Measurements from ENCODE around the gene RPAP2. TPM values are rescaled to one million over a fixed set of nuclear protein-coding genes. Genes with fewer than 3 reads are reported as not detected.

RPAP2 gene
- total RNA-seq, 1 experiment from 2014 or later = 21.6 TPM

DNA sequence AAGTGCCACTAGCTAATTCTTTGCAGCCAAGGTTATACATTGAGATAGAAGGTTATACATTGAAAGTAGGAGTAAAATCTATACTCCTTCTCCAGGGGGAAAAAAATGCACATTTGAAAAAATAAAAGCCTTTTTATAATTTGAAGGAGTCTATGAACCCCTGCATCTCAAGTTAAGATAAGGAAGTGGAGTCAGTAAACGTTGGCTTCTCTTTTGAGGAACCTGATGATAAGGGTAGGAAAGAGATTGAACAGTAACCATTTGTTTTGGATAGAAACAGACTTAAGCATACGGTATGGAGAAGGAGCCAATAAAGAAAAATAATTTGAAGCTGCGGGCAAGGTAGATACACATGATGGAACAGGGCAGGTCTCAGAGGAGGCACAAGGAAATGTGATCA lies 64.1 kb downstream of the RPAP2 start:
- Mint-ChIP-seq H3K4me1 (ENCODE audit: low read depth, unreplicated experiment) (peaks cover 8% of the 10 kb centered on the region), H3K27ac (ENCODE audit: unreplicated experiment) (no peak overlapping the region), H3K9me3 (ENCODE audit: low read depth, unreplicated experiment) (no peaks in the 10 kb centered on the region), H3K36me3 (ENCODE audit: insufficient read depth, unreplicated experiment) (peaks cover 10% of the 10 kb centered on the region), H3K4me3 (ENCODE audit: low read depth, unreplicated experiment) (no peak overlapping the region), H3K27me3 (ENCODE audit: unreplicated experiment) (no peaks in the 10 kb centered on the region)
- TF ChIP-seq, protein P1, sequence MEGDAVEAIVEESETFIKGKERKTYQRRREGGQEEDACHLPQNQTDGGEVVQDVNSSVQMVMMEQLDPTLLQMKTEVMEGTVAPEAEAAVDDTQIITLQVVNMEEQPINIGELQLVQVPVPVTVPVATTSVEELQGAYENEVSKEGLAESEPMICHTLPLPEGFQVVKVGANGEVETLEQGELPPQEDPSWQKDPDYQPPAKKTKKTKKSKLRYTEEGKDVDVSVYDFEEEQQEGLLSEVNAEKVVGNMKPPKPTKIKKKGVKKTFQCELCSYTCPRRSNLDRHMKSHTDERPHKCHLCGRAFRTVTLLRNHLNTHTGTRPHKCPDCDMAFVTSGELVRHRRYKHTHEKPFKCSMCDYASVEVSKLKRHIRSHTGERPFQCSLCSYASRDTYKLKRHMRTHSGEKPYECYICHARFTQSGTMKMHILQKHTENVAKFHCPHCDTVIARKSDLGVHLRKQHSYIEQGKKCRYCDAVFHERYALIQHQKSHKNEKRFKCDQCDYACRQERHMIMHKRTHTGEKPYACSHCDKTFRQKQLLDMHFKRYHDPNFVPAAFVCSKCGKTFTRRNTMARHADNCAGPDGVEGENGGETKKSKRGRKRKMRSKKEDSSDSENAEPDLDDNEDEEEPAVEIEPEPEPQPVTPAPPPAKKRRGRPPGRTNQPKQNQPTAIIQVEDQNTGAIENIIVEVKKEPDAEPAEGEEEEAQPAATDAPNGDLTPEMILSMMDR (IDR thresholded peaks at IDR 0.05; ENCODE audit: unreplicated experiment) = no peak
- intact Hi-C loops (cut with micrococcal nuclease; ENCODE audit: unreplicated experiment) = no loop called here
- DNase-seq = no peak
- CTCF ChIA-PET = no interaction called here
- no TSS peak for BruUV-seq (replicated peaks)

DNA sequence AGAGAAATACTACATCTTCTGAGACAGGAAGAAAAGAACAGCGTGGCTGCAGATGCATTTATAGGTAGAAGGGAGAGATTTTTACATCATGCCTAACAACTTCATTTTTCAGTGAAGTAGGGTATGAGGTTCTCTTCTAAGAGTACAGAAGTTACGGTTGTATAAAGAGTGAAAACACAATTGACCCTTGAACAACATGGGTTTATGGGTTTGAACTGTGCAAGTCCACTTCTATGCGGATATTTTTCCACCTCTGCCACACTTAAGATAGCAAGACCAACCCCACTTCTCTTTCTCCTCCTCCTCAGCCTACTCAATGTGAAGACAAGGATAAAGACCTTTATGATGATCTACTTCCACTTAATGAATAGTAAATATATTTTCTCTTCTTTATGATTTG lies 64.5 kb downstream of the RPAP2 start:
- Mint-ChIP-seq H3K27me3 (ENCODE audit: unreplicated experiment) (no peaks in the 10 kb centered on the region), H3K27ac (ENCODE audit: unreplicated experiment) (no peak overlapping the region), H3K36me3 (ENCODE audit: insufficient read depth, unreplicated experiment) (peaks cover 10% of the 10 kb centered on the region), H3K4me3 (ENCODE audit: low read depth, unreplicated experiment) (no peak overlapping the region), H3K9me3 (ENCODE audit: low read depth, unreplicated experiment) (no peaks in the 10 kb centered on the region), H3K4me1 (ENCODE audit: low read depth, unreplicated experiment) (peaks cover 8% of the 10 kb centered on the region)
- no TSS peak for BruUV-seq (replicated peaks)
- CTCF ChIA-PET = no interaction called here
- intact Hi-C loops (cut with micrococcal nuclease; ENCODE audit: unreplicated experiment) = no loop called here
- DNase-seq = no peak
- TF ChIP-seq, protein P1 (IDR thresholded peaks at IDR 0.05; ENCODE audit: unreplicated experiment) = no peak

DNA sequence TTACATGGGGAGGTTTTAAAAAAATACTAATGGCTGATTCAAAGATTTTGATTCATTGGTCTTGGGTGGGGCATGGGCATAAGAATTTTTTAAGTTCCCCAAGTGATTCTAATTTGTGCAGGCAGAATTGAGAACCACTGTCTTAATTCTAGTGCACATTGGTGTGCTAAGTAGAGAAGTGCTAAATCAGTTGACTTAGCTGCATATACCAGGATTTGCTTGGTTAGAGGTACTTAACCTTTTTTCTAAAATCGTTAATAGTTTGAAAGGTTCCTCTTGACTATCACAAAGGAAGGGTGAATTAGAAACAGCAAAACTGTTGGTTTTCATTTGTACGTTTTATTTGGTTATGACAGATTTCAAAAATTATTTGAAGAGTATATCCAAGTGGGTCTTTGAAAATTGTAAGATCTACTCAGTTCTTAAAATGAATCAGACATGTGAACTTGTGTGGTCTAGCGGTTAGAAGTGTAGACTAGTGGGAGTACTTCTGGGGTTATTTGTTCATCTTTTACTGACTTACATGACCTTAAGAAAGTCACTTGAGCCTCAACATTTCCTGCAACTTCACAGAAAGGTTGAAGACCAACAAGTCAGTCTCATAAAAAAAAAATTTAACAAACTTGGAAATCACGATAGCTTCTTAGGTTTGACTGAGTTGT lies 66.7 kb downstream of the RPAP2 start:
- Mint-ChIP-seq H3K36me3 (ENCODE audit: insufficient read depth, unreplicated experiment) (no peaks in the 10 kb centered on the region), H3K27me3 (ENCODE audit: unreplicated experiment) (no peaks in the 10 kb centered on the region), H3K4me3 (ENCODE audit: low read depth, unreplicated experiment) (no peak overlapping the region), H3K9me3 (ENCODE audit: low read depth, unreplicated experiment) (no peaks in the 10 kb centered on the region), H3K4me1 (ENCODE audit: low read depth, unreplicated experiment) (no peaks in the 10 kb centered on the region), H3K27ac (ENCODE audit: unreplicated experiment) (no peak overlapping the region)
- CTCF ChIA-PET = interaction anchor here (0.6 to 0.7 kb wide), 2 partner anchors 15 to 36 kb away, joined by 3 to 4 read pairs; no protein-coding TSS in a partner anchor
- no TSS peak for BruUV-seq (replicated peaks)
- TF ChIP-seq, protein P1 (IDR thresholded peaks at IDR 0.05; ENCODE audit: unreplicated experiment) = no peak
- DNase-seq = no peak
- intact Hi-C loops (cut with micrococcal nuclease; ENCODE audit: unreplicated experiment) = no loop called here

DNA sequence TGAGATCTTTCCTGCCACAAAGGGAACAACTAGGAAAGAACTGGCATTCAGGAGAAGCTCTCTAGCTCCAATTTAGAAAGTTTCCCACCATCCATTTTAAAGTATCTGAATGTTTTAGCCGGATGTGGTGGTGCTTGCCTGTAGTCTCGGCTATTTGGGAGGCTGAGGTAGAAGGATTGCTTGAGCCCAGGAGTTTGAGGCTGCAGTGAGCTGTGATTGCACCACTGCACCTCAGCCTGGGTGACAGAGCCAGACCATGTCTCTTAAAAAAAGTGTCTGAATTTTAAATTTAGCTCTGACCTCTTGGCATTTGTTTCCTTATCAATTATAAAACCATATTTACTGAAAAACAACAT lies 67.2 kb downstream of the RPAP2 start:
- H3K4me1 Mint-ChIP-seq (ENCODE audit: low read depth, unreplicated experiment) = no peaks in the 10 kb centered on the region
- H3K27me3 Mint-ChIP-seq (ENCODE audit: unreplicated experiment) = no peaks in the 10 kb centered on the region
- H3K36me3 Mint-ChIP-seq (ENCODE audit: insufficient read depth, unreplicated experiment) = no peaks in the 10 kb centered on the region
- no peak overlapping the region for H3K4me3 Mint-ChIP-seq (ENCODE audit: low read depth, unreplicated experiment)
- no peak for DNase-seq
- H3K9me3 Mint-ChIP-seq (ENCODE audit: low read depth, unreplicated experiment) = no peaks in the 10 kb centered on the region
- intact Hi-C loops (cut with micrococcal nuclease; ENCODE audit: unreplicated experiment) = no loop called here
- H3K27ac Mint-ChIP-seq (ENCODE audit: unreplicated experiment) = no peak overlapping the region
- TF ChIP-seq, protein P1 (IDR thresholded peaks at IDR 0.05; ENCODE audit: unreplicated experiment) = no peak
- BruUV-seq (replicated peaks) = no TSS peak
- CTCF ChIA-PET = interaction anchor here (0.6 to 0.7 kb wide), 2 partner anchors 15 to 37 kb away, joined by 3 to 4 read pairs; no protein-coding TSS in a partner anchor

All from Calu3 (cell line).